H9 (cell line): Measurements from ENCODE around the gene NSUN7. TPM values are rescaled to one million over a fixed set of nuclear protein-coding genes. Genes with fewer than 3 reads are reported as not detected.

ENCODE experiments used
- DNase-seq: peaks from one replicate; pipeline ENCODE4 v3.0.0-alpha.2; 2017
- H2AFZ ChIP-seq: one replicate; pipeline ENCODE4 v1.6.1; 2013; ENCODE audit warnings: mild to moderate bottlenecking, low read length, control low read depth, moderate library complexity
- H2AK5ac ChIP-seq: 2 replicates; pipeline ENCODE4 v1.6.1; 2013; ENCODE audit warnings: low read length, control low read depth, mixed read lengths; ENCODE audit not compliant: insufficient read length
- H2BK120ac ChIP-seq: one replicate; pipeline ENCODE4 v1.6.1; 2013; ENCODE audit warnings: low read depth, mild to moderate bottlenecking, low read length, control low read depth, inconsistent platforms; ENCODE audit not compliant: poor library complexity, severe bottlenecking
- H2BK12ac ChIP-seq: 2 replicates; pipeline ENCODE4 v1.6.1; 2013; ENCODE audit warnings: low read length, control low read depth, mixed read lengths, low read depth; ENCODE audit not compliant: insufficient read length
- H2BK15ac ChIP-seq: 2 replicates; pipeline ENCODE4 v1.6.1; 2013; ENCODE audit warnings: low read depth, low read length, control low read depth
- H2BK20ac ChIP-seq: one replicate; pipeline ENCODE4 v1.6.1; 2013; ENCODE audit warnings: low read depth, mild to moderate bottlenecking, low read length, control low read depth, inconsistent platforms; ENCODE audit not compliant: poor library complexity, severe bottlenecking
- H2BK5ac ChIP-seq: 2 replicates; pipeline ENCODE4 v1.6.1; 2013; ENCODE audit warnings: low read length, control low read depth, mixed read lengths; ENCODE audit not compliant: insufficient read length
- H3K14ac ChIP-seq: 2 replicates; pipeline ENCODE4 v1.6.1; 2013; ENCODE audit warnings: low read length, control low read depth; ENCODE audit not compliant: insufficient read depth
- H3K18ac ChIP-seq: 2 replicates; pipeline ENCODE4 v1.6.1; 2013; ENCODE audit warnings: low read depth, mild to moderate bottlenecking, mixed read lengths, low read length, control low read depth; ENCODE audit not compliant: insufficient read length
- H3K23ac ChIP-seq: 2 replicates; pipeline ENCODE4 v1.6.1; 2013; ENCODE audit warnings: low read length, control low read depth, mixed read lengths, low read depth; ENCODE audit not compliant: insufficient read length
- H3K23me2 ChIP-seq: 2 replicates; pipeline ENCODE4 v1.6.1; 2013; ENCODE audit warnings: low read depth, mild to moderate bottlenecking, mixed read lengths, low read length, control low read depth; ENCODE audit not compliant: insufficient read length, poor library complexity, severe bottlenecking
- H3K27ac ChIP-seq: 2 replicates; pipeline ENCODE4 v1.5.1; 2013; ENCODE audit warnings: low read length, control low read depth, mixed read lengths, low read depth; ENCODE audit not compliant: insufficient read length
- H3K27me3 ChIP-seq: 2 replicates; pipeline ENCODE4 v1.6.1; 2013; ENCODE audit warnings: low read length, control low read depth, inconsistent platforms; ENCODE audit not compliant: insufficient read depth
- H3K4ac ChIP-seq: 2 replicates; pipeline ENCODE4 v1.6.1; 2013; ENCODE audit warnings: low read depth, mild to moderate bottlenecking, control low read depth, inconsistent platforms, low read length, moderate library complexity
- H3K4me1 ChIP-seq: 2 replicates; pipeline ENCODE4 v1.6.1; 2013; ENCODE audit warnings: low read length, control low read depth, inconsistent platforms; ENCODE audit not compliant: insufficient read depth
- H3K4me2 ChIP-seq: 2 replicates; pipeline ENCODE4 v1.6.1; 2013; ENCODE audit warnings: low read length, control low read depth, mixed read lengths; ENCODE audit not compliant: insufficient read length, insufficient read depth
- H3K56ac ChIP-seq: 2 replicates; pipeline ENCODE4 v1.6.1; 2013; ENCODE audit warnings: low read depth, mild to moderate bottlenecking, mixed read lengths, low read length, control low read depth; ENCODE audit not compliant: insufficient read length
- H3K79me1 ChIP-seq: 2 replicates; pipeline ENCODE4 v1.6.1; 2013; ENCODE audit warnings: low read depth, mild to moderate bottlenecking, moderate library complexity, low read length, control low read depth, inconsistent platforms; ENCODE audit not compliant: insufficient read depth, poor library complexity, severe bottlenecking
- H3K79me2 ChIP-seq: 2 replicates; pipeline ENCODE4 v1.6.1; 2013; ENCODE audit warnings: low read length, control low read depth, inconsistent platforms; ENCODE audit not compliant: insufficient read depth
- H3K9ac ChIP-seq: 2 replicates; pipeline ENCODE4 v1.6.1; 2013; ENCODE audit warnings: low read length, control low read depth, mixed read lengths; ENCODE audit not compliant: insufficient read length; ENCODE audit errors: extremely low read depth
- H3K9me3 ChIP-seq: one replicate; pipeline ENCODE4 v1.6.1; 2013; ENCODE audit warnings: low read depth, low read length, inconsistent platforms; ENCODE audit not compliant: control insufficient read depth
- H3T11ph ChIP-seq: one replicate; pipeline ENCODE4 v1.6.1; 2013; ENCODE audit warnings: mild to moderate bottlenecking, low read length, control low read depth, inconsistent platforms
- H4K20me1 ChIP-seq: one replicate; pipeline ENCODE4 v1.6.1; 2013; ENCODE audit not compliant: control insufficient read depth, insufficient read length, insufficient read depth
- H4K5ac ChIP-seq: 2 replicates; pipeline ENCODE4 v1.6.1; 2013; ENCODE audit warnings: low read depth, mild to moderate bottlenecking, mixed read lengths, low read length, control low read depth; ENCODE audit not compliant: insufficient read length
- H4K8ac ChIP-seq: replicated peaks from 2 replicates; pipeline ENCODE4 v1.6.1; 2013; ENCODE audit warnings: low read length, control low read depth, mixed read lengths, low read depth; ENCODE audit not compliant: insufficient read length
- H4K91ac ChIP-seq: 2 replicates; pipeline ENCODE4 v1.6.1; 2013; ENCODE audit warnings: low read depth, mild to moderate bottlenecking, moderate library complexity, mixed read lengths, low read length, control low read depth; ENCODE audit not compliant: insufficient read length
- H3K27ac Mint-ChIP-seq, 3 experiments: 2 replicates in 2 of 3; 3 replicates in 1 of 3; pipeline ENCODE4 v1.8.0; 2020 to 2021; ENCODE audit warnings: mixed read lengths in 3 of 3, mild to moderate bottlenecking in 1 of 3, moderate library complexity in 1 of 3
- H3K27me3 Mint-ChIP-seq: 2 replicates; pipeline ENCODE4 v1.8.0; 2021; ENCODE audit warnings: low read depth, mild to moderate bottlenecking, moderate library complexity, mixed read lengths
- H3K36me3 Mint-ChIP-seq, 3 experiments: 2 replicates in 2 of 3; 3 replicates in 1 of 3; pipeline ENCODE4 v1.8.0; 2020 to 2021; ENCODE audit warnings: low read depth in 3 of 3, mixed read lengths in 3 of 3; ENCODE audit not compliant: insufficient read depth in 1 of 3
- H3K4me1 Mint-ChIP-seq, 2 experiments: 2 replicates each; pipeline ENCODE4 v1.8.0; 2020; ENCODE audit warnings: mixed read lengths in 2 of 2
- H3K4me3 Mint-ChIP-seq, 2 experiments: 2 replicates in 1 of 2; 3 replicates in 1 of 2; pipeline ENCODE4 v1.8.0; 2020 to 2021; ENCODE audit warnings: mild to moderate bottlenecking in 2 of 2, mixed read lengths in 2 of 2, moderate library complexity in 1 of 2
- H3K9me3 Mint-ChIP-seq, 2 experiments: 2 replicates in 1 of 2; 3 replicates in 1 of 2; pipeline ENCODE4 v1.8.0; 2020; ENCODE audit warnings: mild to moderate bottlenecking in 2 of 2, mixed read lengths in 2 of 2, moderate library complexity in 1 of 2
- WGBS: extraction: QIAGEN DNeasy Blood & Tissue Kit; methylation state at CpG from one replicate; pipeline ENCODE4 v1.1.7; 2013; ENCODE audit warnings: missing lambda C conversion rate, low lambda C conversion rate, mixed read lengths; ENCODE audit not compliant: insufficient read length; ENCODE audit errors: extremely low coverage; 5-methylcytosine and 5-hydroxymethylcytosine counted together
- total RNA-seq: library from RNA; stranded (reverse); gene quantifications from 2 replicates; pipeline ENCODE4 v1.2.1, GENCODE V29; 2021
- TF ChIP-seq, protein P1 (sequence below): fragments of 200-600 bp; sonication (generic); conservative IDR thresholded peaks from 3 replicates; pipeline ENCODE4 v1.8.0; 2021; ENCODE audit warnings: antibody characterized with exemption, mild to moderate bottlenecking

Gene NSUN7
- total RNA-seq, 1 experiment from 2014 or later = 15.9 TPM

DNA sequence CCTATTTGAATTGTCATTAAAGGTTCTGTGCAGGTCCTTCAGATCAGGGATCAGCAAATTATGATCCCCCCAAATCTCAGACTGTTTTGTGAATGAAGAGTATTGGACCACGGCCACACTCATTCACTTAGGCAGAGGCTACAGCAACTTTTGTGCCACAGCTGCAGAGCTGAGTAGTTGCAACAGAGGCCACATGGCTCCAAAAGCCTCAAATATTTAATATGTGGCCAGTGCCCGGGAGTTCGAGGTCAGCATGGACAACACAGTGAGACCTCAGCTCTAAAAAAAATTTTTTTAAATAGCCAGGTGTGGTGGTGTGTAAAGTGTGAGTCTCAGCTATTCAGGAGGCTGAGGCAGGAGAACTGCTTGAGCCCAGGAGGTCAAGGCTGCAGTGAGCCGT is 100.7 kb downstream of the NSUN7 start:
- H2AK5ac ChIP-seq = no peak overlapping the region
- H2BK120ac ChIP-seq = no peak overlapping the region
- no peak overlapping the region for H4K91ac ChIP-seq
- no peaks in the 10 kb centered on the region for H3K23me2 ChIP-seq
- H2BK15ac ChIP-seq = no peak overlapping the region
- peaks cover 2% of the 10 kb centered on the region; the same call in 1 of the 2 replicates for H3K4me1 ChIP-seq
- no peak for DNase-seq
- H4K8ac ChIP-seq = no peak overlapping the region
- H3K4ac ChIP-seq = no peak overlapping the region
- H2BK20ac ChIP-seq = no peak overlapping the region
- H3K36me3 Mint-ChIP-seq = peaks cover 13 to 16% (median 14%) of the 10 kb centered on the region in 3 experiments
- no peak overlapping the region for H2BK12ac ChIP-seq
- TF ChIP-seq, protein P1, sequence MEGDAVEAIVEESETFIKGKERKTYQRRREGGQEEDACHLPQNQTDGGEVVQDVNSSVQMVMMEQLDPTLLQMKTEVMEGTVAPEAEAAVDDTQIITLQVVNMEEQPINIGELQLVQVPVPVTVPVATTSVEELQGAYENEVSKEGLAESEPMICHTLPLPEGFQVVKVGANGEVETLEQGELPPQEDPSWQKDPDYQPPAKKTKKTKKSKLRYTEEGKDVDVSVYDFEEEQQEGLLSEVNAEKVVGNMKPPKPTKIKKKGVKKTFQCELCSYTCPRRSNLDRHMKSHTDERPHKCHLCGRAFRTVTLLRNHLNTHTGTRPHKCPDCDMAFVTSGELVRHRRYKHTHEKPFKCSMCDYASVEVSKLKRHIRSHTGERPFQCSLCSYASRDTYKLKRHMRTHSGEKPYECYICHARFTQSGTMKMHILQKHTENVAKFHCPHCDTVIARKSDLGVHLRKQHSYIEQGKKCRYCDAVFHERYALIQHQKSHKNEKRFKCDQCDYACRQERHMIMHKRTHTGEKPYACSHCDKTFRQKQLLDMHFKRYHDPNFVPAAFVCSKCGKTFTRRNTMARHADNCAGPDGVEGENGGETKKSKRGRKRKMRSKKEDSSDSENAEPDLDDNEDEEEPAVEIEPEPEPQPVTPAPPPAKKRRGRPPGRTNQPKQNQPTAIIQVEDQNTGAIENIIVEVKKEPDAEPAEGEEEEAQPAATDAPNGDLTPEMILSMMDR = no peak
- WGBS = no CpG with 5 or more reads among the region's 4 CpGs
- no peak overlapping the region for H3T11ph ChIP-seq
- H4K20me1 ChIP-seq = no peaks in the 10 kb centered on the region
- H4K5ac ChIP-seq = no peak overlapping the region
- no peak overlapping the region for H3K9ac ChIP-seq
- H3K27ac Mint-ChIP-seq = no peak overlapping the region
- H3K4me2 ChIP-seq = no peak overlapping the region
- no peak overlapping the region for H2BK5ac ChIP-seq
- H3K4me1 Mint-ChIP-seq = peaks cover 33 to 39% of the 10 kb centered on the region in 2 experiments
- H3K27me3 Mint-ChIP-seq = no peaks in the 10 kb centered on the region; the same call in 1 of the 2 replicates
- no peak overlapping the region for H2AFZ ChIP-seq
- H3K23ac ChIP-seq = no peak overlapping the region
- no peak overlapping the region for H3K4me3 Mint-ChIP-seq
- peaks cover 7% of the 10 kb centered on the region; the same call in 1 of the 2 replicates for H3K79me2 ChIP-seq
- H3K9me3 Mint-ChIP-seq = no peaks in the 10 kb centered on the region
- no peaks in the 10 kb centered on the region for H3K9me3 ChIP-seq
- H3K27ac ChIP-seq = no peak overlapping the region
- H3K79me1 ChIP-seq = no peaks in the 10 kb centered on the region
- H3K56ac ChIP-seq = no peak overlapping the region
- no peak overlapping the region for H3K14ac ChIP-seq
- no peaks in the 10 kb centered on the region for H3K27me3 ChIP-seq
- no peak overlapping the region for H3K18ac ChIP-seq
